WTC11 (cell line): ENCODE measurements around the gene LAMA5.

Source experiments
- CREM ChIP-seq: sonication (generic); formaldehyde crosslinking; IDR thresholded peaks from 2 replicates; pipeline ENCODE4 v1.8.1; 2022; ENCODE audit warnings: mild to moderate bottlenecking, missing genetic modification reagents, moderate library complexity
- ESRRA ChIP-seq: sonication (generic); formaldehyde crosslinking; IDR thresholded peaks from 2 replicates; pipeline ENCODE4 v1.8.1; 2022; ENCODE audit warnings: mild to moderate bottlenecking, missing genetic modification reagents, borderline replicate concordance
- NR2C2 ChIP-seq: sonication (generic); formaldehyde crosslinking; IDR thresholded peaks from 2 replicates; pipeline ENCODE4 v1.8.0; 2022; ENCODE audit warnings: mild to moderate bottlenecking, missing genetic modification reagents
- OVOL2 ChIP-seq: fragments of 250-450 bp; sonication (Bioruptor Pico); IDR thresholded peaks from 2 replicates; pipeline ENCODE4 v1.9.0; 2021; ENCODE audit warnings: mild to moderate bottlenecking, borderline replicate concordance
- USF2 ChIP-seq: sonication (generic); formaldehyde crosslinking; IDR thresholded peaks from 2 replicates; pipeline ENCODE4 v1.8.1; 2023; ENCODE audit warnings: mild to moderate bottlenecking, missing genetic modification reagents, moderate library complexity
- ZNF263 ChIP-seq: sonication (generic); formaldehyde crosslinking; IDR thresholded peaks from 2 replicates; pipeline ENCODE4 v1.8.1; 2022; ENCODE audit warnings: low read depth, mild to moderate bottlenecking, moderate library complexity, missing genetic modification reagents

DNA sequence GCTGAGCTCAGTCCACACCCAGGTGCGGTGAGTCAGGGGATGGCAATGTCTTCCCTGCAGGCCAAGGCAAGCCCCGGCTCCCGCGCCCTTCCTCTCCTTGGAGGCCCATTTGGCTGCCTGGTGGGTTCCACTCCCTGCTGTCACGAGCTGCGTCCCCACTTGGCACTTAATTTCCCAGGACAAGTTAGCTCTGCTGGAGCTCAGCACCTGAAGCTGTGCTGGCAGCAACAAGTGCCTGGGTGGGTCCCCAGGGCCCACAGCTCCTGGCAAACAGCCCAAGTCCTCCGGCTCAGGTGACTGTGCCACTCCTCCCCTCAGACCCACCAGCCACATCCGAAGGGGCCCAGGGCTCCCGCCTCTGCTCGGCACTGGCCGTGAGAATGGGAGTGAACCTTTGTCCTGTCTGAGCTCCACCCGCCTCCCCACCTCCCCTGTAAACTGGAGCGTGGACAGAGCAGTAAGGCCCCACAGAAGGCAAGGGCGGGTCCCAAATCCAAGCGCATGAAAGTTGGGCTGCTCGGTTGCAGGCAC is 16.9 kb downstream of the LAMA5 start:
- no peak for TF ChIP-seq OVOL2
- no peak for TF ChIP-seq ESRRA (CRISPR knock-in tag)
- no peak for TF ChIP-seq NR2C2
- no peak for TF ChIP-seq ZNF263
- TF ChIP-seq CREM (CRISPR knock-in tag) = no peak
- TF ChIP-seq USF2 (CRISPR knock-in tag) = no peak
